Sigmoid colon (tissue), 7 donors: ENCODE data around the gene MRPL51. TPM values are rescaled to one million over a fixed set of nuclear protein-coding genes. Genes with fewer than 3 reads are reported as not detected.
"Not testable (repeated sequence)": the region's sequence is repeated elsewhere in the genome, so short reads cannot be mapped to it uniquely, and the experiment has no call there.

Experiments used
- DNase-seq: peaks from one replicate; pipeline ENCODE4 v3.0.0-alpha.2; 2019
- H3K27ac ChIP-seq, 4 donors: fragments of 200-600 bp; sonication (generic); one replicate each; pipeline ENCODE4 v1.5.1; 2016 to 2019; ENCODE audit warnings: mild to moderate bottlenecking in 1 of 4
- H3K27me3 ChIP-seq, 3 donors: fragments of 200-600 bp; sonication (generic); one replicate each; pipeline ENCODE4 v1.5.1; 2019; ENCODE audit warnings: mild to moderate bottlenecking in 1 of 3
- H3K36me3 ChIP-seq, 4 donors: fragments of 200-600 bp; sonication (generic); one replicate each; pipeline ENCODE4 v1.5.1; 2016 to 2019
- H3K4me1 ChIP-seq, 4 donors: fragments of 200-600 bp; sonication (generic); one replicate each; pipeline ENCODE4 v1.5.1; 2017 to 2019
- H3K4me3 ChIP-seq, 4 donors: fragments of 200-600 bp; sonication (generic); one replicate each; pipeline ENCODE4 v1.5.1; 2017 to 2019; ENCODE audit warnings: mild to moderate bottlenecking in 2 of 4, moderate library complexity in 1 of 4
- H3K9me3 ChIP-seq, 4 donors: fragments of 200-600 bp in 3 of 4; sonication (generic) in 3 of 4; one replicate each; pipeline versions ENCODE4 v1.5.1 to v1.6.1; 2013 to 2019
- CTCF ChIP-seq, 4 experiments: fragments of 450-650 bp in 3 of 4; fragments of 200-600 bp in 1 of 4; IDR thresholded peaks; one replicate each; pipeline ENCODE4 v1.5.1; 2016 to 2019; ENCODE audit warnings: antibody characterized with exemption in 4 of 4, mild to moderate bottlenecking in 3 of 4, moderate library complexity in 2 of 4
- EP300 ChIP-seq, 4 donors: sonication (generic); formaldehyde crosslinking; IDR thresholded peaks; one replicate each; pipeline ENCODE4 v1.6.1; 2017; ENCODE audit warnings: antibody characterized with exemption in 4 of 4
- POLR2A ChIP-seq, 2 donors: fragments of 450-650 bp; IDR thresholded peaks; one replicate each; pipeline ENCODE4 v1.6.1; 2016; ENCODE audit warnings: antibody characterized with exemption in 2 of 2, mild to moderate bottlenecking in 2 of 2, moderate library complexity in 2 of 2
- POLR2AphosphoS5 ChIP-seq, 4 donors: sonication (generic); formaldehyde crosslinking; IDR thresholded peaks; one replicate each; pipeline ENCODE4 v1.6.1; 2017; ENCODE audit warnings: antibody characterized with exemption in 4 of 4
- WGBS, 2 donors: extraction: QIAGEN DNeasy Blood & Tissue Kit; methylation state at CpG; one replicate each; pipeline ENCODE4 v1.1.7; 2013; 5-methylcytosine and 5-hydroxymethylcytosine counted together
- intact Hi-C: fragments of 100-400 bp; cut with DNase I; formaldehyde crosslinking; loops from one replicate; pipeline ENCODE4 v1.15.1; 2023
- polyA plus RNA-seq, 3 donors: library from polyadenylated mRNA; stranded (reverse); fragments of 200-250 nt; gene quantifications; one replicate each; pipeline ENCODE4 v1.2.3, GENCODE V29; 2013
- total RNA-seq, 4 donors: library from RNA; depleted of rRNA; stranded (reverse); fragments of >200 nt; gene quantifications; one replicate each; pipeline ENCODE4 v1.1.0, GENCODE V29; 2016
- donor health status: healthy with polysubstance abuse.
- donor health status: Bipolar disorder and iron deficiency.
- donor health status: healthy.

MRPL51 gene
- total and polyA plus RNA-seq, 7 donors: 52.9 to 142 (median 113) TPM

GRCh38 chr12:6539707-6540134 is 46.7 kb upstream of the MRPL51 start:
- TF ChIP-seq POLR2AphosphoS5 (IDR thresholded peaks at IDR 0.05): no peak
- no peak for TF ChIP-seq EP300 (IDR thresholded peaks at IDR 0.05)
- no peak for TF ChIP-seq POLR2A (IDR thresholded peaks at IDR 0.05)
- no peak for TF ChIP-seq CTCF (IDR thresholded peaks at IDR 0.05)
- H3K36me3 ChIP-seq: peaks cover 21 to 63% (median 34%) of the 10 kb centered on the region in 4 donors
- H3K27ac ChIP-seq: peak overlapping the region; percentile 60 to 97 (median 82)
- 30 to 69% methylated on average over 14 of the region's 14 CpGs for WGBS, 2 donors
- no peaks in the 10 kb centered on the region for H3K9me3 ChIP-seq
- intact Hi-C loops: loop anchor here (2.0 kb wide), 1 partner anchor 117 kb away; no protein-coding TSS in a partner anchor
- H3K27me3 ChIP-seq: no peaks in the 10 kb centered on the region
- peak; percentile 68 for DNase-seq
- peaks cover 0 to 59% (median 44%) of the 10 kb centered on the region in 4 donors for H3K4me1 ChIP-seq
- no peak overlapping the region for H3K4me3 ChIP-seq

GRCh38 chr12:6539314-6539682 is 46.2 kb upstream of the MRPL51 start:
- DNase-seq: no peak
- peaks cover 21 to 59% (median 30%) of the 10 kb centered on the region in 4 donors for H3K36me3 ChIP-seq
- 72 to 80% methylated on average over 5 of the region's 5 CpGs for WGBS, 2 donors
- no peaks in the 10 kb centered on the region for H3K9me3 ChIP-seq
- intact Hi-C loops: loop anchor here (2.0 kb wide), 1 partner anchor 116 kb away; no protein-coding TSS in a partner anchor
- no peak for TF ChIP-seq EP300 (IDR thresholded peaks at IDR 0.05)
- no peak for TF ChIP-seq POLR2A (IDR thresholded peaks at IDR 0.05)
- no peak for TF ChIP-seq POLR2AphosphoS5 (IDR thresholded peaks at IDR 0.05)
- no peak for TF ChIP-seq CTCF (IDR thresholded peaks at IDR 0.05)
- peak overlapping the region in 3 of 4 donors; percentile 82 to 98 (median 97) for H3K27ac ChIP-seq
- H3K4me1 ChIP-seq: peaks cover 0 to 59% (median 44%) of the 10 kb centered on the region in 4 donors
- no peak overlapping the region for H3K4me3 ChIP-seq
- H3K27me3 ChIP-seq: no peaks in the 10 kb centered on the region

- peak; percentile 56 for DNase-seq
- H3K9me3 ChIP-seq: no peaks in the 10 kb centered on the region
- peaks cover 21 to 55% (median 28%) of the 10 kb centered on the region in 4 donors for H3K36me3 ChIP-seq
- no peak overlapping the region for H3K4me3 ChIP-seq
- H3K27ac ChIP-seq: peak overlapping the region; percentile 97 to 98 (median 98)
- no peaks in the 10 kb centered on the region for H3K27me3 ChIP-seq
- WGBS, 2 donors: 65 to 75% methylated on average over 24 of the region's 24 CpGs
- no peak for TF ChIP-seq CTCF (IDR thresholded peaks at IDR 0.05)
- TF ChIP-seq POLR2AphosphoS5 (IDR thresholded peaks at IDR 0.05): no peak
- TF ChIP-seq POLR2A (IDR thresholded peaks at IDR 0.05): no peak
- H3K4me1 ChIP-seq: peaks cover 0 to 62% (median 46%) of the 10 kb centered on the region in 4 donors
- intact Hi-C loops: loop anchor here (2.0 kb wide), 1 partner anchor 116 kb away; no protein-coding TSS in a partner anchor
Observed at GRCh38 chr12:6538420-6539313, 45.6 kb upstream of the MRPL51 start.

- H3K4me1 ChIP-seq: peaks cover 0 to 71% (median 54%) of the 10 kb centered on the region in 4 donors
- not testable (repeated sequence) for H3K9me3 ChIP-seq, H3K4me3 ChIP-seq, H3K27me3 ChIP-seq
- H3K36me3 ChIP-seq: peaks cover 21 to 46% (median 28%) of the 10 kb centered on the region in 4 donors
- peak overlapping the region; percentile 97 to 98 (median 98) for H3K27ac ChIP-seq
- peak; percentile 92 for DNase-seq
- TF ChIP-seq POLR2AphosphoS5 (IDR thresholded peaks at IDR 0.05) (peak in 2 of 4 donors; percentile 21 to 40), CTCF (IDR thresholded peaks at IDR 0.05) (peak; percentile 72 to 93 (median 89))
- WGBS, 2 donors: 27 to 41% methylated on average over 17 of the region's 17 CpGs
- intact Hi-C loops: loop anchor here (1.0 to 2.0 kb wide), 3 partner anchors 67 to 208 kb away; partner anchors contain the start of gene VAMP1
Observed at GRCh38 chr12:6537580-6538419, 44.7 kb upstream of the MRPL51 start.
